ENCODE results near the gene ATG9A.

The ATG9A gene

DNA sequence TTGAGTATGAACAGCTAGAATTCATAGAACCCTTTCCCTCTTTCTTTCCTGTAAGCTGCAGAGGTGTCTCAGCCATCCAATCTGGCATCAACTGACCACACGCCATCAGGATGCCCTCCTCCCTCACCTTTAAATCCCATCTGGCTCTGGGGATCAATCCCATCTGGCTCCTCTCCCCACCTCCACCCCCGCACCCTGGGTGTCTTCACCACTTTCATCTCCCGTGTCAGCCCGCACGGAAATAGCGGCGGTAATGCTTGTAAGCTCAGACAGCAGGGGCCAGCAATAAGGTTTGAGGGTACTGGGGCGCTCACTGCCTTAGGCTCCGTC lies 23.1 kb upstream of the ATG9A start:
- no peak for DNase-seq (ENCODE audit: low read depth in 2 of 2)

DNA sequence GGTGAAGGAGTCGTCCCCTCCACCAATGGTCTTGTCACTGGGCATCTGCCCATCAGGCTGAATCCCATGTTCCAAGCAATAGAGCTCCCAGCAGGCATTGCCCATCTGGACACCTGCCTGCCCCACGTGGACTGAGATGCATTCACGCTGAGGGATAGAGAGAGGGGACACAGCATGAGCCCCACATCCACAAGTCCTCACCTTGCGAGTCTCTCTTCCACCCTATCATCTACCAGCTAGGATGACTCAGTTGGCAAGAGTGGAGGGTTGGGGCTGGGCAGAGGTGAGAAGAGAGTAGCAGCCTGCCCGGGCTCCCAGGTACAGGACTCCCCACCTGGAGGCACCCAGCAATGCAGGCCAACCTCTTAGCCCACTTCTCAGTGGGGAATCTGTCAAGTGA lies 22.6 kb upstream of the ATG9A start:
- no peak for DNase-seq (ENCODE audit: low read depth in 2 of 2)

DNA sequence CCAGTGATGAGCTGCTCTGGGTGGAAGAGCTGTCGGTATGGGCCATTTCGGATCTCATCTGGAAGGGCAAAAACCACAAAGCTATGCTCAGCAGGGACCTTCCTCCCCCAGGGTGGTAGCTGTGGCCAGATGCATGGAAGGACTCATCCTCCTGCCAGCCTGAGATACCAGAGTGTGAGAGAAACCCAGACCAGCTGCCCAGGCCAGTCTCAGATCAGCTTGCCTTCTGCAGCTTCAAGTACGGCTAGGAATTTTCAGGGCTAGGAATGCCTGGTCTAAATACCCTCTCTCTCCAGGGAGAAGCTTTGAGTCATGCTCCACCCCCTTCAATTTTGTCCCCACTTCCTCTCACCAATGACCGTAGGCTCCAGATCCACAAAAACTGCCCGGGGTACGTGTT lies 22.2 kb upstream of the ATG9A start:
- DNase-seq (ENCODE audit: low read depth in 2 of 2): no peak

DNA sequence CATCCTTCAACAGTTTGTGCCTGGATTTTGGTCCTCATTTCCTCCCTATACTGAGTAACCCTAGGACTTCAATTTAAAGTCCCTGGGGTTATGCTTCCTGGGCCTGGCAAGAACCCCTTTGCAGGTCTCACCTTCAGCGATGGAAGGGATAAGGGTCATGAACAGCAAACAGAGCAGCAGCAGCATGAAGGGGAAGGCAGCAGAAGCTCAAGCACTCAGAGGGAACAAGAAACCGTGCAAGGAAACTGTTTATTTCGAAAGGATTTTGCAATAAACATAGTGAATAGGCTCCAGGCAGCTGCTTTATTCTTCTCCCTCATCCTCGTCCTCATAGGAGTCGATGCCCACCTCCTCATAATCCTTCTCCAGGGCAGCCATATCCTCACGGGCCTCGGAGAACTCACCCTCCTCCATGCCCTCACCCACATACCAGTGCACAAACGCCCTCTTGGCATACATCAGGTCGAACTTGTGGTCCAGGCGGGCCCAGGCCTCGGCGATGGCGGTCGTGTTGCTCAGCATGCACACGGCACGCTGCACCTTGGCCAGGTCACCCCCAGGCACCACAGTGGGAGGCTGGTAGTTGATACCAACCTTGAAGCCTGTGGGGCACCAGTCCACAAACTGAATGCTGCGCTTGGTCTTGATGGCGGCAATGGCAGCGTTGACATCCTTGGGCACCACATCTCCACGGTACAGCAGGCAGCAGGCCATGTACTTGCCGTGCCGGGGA lies 20.8 kb upstream of the ATG9A start:
- no peak for DNase-seq (ENCODE audit: low read depth in 2 of 2)

DNA sequence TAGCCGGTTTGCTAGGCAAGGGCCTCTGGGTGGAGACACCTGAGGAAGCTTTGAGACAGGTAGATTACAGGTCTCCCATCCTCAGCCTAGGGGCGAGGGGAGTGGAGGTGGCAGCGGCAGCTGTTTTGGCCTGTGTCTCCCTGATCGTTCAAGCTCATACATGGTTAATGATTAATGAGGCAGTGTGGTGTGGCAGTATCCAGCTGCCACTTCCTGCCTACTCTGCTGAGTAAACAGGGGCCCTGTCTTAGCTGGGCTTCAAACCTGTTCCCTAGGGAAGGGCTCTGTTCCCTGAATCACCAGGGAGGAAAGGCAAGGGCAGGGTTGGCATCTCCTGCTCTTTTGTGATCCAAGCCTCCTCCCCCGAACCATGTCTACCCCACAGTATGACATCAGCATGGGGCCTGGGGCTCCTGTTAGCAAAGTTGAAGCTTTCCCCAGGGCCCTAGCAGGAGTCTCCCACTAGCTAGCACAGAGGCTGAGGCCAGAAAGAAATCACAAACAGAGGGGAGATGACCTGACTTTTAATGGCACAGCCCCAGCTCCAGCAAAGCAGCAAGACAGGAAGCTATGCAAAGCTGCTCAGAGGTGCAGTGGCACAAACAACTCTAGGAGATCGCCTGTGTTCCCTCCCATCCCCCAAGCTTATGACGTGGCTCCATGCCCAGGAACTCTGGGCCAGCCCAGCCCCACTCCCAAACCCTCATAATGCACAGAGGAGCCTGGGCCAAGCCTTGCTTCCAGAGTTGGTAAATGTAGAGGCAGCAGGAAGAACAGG lies 20.0 kb upstream of the ATG9A start:
- DNase-seq (ENCODE audit: low read depth in 2 of 2): no peak

DNA sequence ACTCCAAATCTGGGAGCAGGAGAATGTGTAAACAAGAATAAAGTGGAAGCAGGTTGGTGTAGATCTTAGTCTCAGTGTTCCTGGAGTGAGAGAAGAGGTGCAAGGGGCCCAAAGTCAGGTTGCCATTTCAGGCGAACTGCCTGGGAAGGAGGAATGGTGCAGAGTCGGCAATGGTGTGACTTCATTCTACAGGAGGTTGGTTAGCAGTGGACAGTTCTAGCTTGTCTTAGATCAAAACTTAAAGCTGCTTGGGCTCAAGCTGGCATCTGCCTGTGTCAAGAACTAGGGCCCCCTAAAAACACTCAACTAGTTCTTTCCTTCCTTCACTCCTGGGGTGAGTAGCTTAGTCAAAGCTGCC lies 19.4 kb upstream of the ATG9A start:
- DNase-seq (ENCODE audit: low read depth in 2 of 2): no peak

DNA sequence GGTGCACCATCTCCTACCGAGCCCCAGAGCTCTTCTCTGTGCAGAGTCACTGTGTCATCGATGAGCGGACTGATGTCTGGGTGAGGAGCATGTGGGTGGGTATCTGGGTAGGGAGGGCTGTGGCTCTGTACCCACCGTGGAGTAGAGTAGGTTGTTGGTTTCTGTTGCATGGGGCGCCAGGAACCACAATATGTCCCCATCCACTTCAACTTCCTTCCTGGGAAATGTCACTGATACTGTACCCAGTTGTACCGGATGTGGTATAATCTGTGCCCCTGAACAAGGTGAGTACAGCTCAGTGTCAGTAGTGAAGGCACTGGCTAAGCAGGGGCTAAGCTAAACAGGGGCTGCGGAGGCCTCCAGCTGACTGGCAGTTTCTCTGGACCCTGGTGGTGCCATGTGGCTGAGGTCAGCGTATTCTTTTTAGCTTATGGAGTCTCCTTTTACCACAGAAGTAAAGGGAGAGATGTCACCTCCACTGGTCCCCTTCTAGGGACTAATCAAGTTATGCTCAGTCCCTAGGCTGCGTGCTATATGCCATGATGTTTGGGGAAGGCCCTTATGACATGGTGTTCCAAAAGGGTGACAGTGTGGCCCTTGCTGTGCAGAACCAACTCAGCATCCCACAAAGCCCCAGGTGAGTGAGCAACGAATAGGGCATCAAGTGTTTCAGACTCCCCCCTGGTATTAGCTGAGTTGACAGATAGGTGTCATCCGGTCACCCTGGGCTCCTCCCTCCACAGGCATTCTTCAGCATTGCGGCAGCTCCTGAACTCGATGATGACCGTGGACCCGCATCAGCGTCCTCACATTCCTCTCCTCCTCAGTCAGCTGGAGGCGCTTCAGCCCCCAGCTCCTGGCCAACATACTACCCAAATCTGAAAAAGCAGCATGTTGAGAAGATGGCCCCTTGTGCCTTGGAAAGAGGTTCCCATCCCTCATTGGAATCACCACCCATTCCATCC lies 18.5 kb upstream of the ATG9A start:
- DNase-seq (ENCODE audit: low read depth in 2 of 2): peak in 1 of 2 donors; percentile 72

DNA sequence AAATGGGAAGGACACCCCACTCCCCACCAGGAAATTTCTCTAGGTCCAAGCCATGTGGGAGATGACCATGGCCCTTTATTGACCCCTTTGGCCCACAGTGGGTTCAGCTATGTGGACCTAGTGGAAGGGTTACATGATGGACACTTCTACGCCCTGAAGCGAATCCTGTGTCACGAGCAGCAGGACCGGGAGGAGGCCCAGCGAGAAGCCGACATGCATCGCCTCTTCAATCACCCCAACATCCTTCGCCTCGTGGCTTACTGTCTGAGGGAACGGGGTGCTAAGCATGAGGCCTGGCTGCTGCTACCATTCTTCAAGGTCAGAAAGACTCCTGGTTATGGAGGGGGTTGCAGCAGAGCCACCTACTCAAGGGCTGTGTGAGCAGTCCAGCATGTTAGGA lies 17.1 kb upstream of the ATG9A start:
- no peak for DNase-seq (ENCODE audit: low read depth in 2 of 2)

DNA sequence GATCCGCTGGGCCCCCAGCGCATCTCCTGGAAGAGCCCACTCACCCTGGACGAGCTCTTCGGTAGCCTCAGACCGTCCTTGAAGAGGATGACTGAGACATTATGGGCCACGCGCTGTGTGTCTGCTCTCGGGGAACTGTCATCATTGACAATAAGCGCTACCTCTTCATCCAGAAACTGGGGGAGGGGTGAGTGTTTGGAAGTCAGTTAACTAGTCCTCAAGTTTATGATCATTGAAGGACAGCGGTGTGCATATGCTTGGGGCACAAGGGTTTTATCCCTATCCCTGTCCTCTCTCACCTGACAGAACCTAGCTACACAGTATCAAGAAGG lies 16.4 kb upstream of the ATG9A start:
- no peak for DNase-seq (ENCODE audit: low read depth in 2 of 2)

DNA sequence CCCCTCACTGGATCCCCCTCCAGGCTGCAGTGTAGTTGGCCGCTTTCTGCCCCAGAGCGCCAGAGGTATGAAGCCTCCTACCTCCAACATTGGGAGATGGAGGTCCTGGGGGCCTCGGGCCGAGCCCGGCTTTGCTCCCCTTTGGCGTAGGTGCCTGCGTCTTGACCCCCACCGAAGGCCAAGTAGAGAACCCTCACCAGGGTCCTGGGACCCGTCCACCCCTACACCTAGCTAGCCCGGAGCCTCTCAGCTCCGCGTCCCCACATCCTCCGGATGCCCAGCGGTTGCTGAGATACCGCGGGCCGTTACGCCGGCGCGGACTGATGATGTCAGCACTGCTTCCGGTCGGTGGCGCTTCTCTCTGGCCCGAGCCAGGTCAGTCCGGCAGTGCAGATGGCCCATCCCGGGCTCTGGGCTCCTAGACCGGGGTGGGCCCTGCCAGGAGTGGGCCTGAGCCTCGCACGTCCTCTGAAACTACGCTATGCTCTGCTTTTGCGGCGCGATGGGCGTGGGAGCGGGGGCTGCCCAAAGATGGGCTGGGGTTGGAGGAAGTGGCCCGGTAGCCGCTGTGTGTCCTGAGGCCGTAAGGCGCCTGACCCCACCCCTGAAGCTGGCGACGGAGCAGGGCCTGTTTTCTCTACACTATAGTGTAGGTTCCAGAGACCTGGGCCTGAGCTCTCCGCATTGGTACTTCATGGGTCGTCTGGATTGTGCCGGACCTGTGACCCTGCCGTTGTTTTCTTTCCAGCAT lies 15.9 kb upstream of the ATG9A start, which contains the start of the genes GLB1L and STK16:
Gene GLB1L, minus strand, starts transcription at position 297 of the 751 bp plus-strand sequence. CDS start 1,871 bp downstream, outside the sequence.
Gene STK16, plus strand, starts transcription at position 332 of the 751 bp plus-strand sequence. CDS start 521 bp downstream, outside the sequence.
- DNase-seq (ENCODE audit: low read depth in 2 of 2): peak; percentile 79 to 84

DNA sequence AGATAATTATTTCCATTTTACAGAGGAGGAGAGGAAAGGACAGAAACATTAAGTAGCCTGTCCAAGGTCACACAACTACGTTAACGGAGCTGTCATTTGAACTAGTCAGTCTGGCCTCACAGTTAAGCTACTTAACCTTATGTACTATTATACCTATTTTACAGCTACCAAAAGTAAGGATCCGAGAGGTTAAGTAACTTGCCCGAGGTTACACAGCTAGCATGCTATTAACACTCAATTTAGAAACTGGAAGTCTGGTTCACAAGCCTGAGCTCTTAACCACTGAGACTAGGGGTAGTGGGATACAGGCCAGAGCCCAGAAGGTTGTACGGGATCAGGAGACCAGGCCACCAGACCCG lies 15.3 kb upstream of the ATG9A start:
- no peak for DNase-seq (ENCODE audit: low read depth in 2 of 2)

DNA sequence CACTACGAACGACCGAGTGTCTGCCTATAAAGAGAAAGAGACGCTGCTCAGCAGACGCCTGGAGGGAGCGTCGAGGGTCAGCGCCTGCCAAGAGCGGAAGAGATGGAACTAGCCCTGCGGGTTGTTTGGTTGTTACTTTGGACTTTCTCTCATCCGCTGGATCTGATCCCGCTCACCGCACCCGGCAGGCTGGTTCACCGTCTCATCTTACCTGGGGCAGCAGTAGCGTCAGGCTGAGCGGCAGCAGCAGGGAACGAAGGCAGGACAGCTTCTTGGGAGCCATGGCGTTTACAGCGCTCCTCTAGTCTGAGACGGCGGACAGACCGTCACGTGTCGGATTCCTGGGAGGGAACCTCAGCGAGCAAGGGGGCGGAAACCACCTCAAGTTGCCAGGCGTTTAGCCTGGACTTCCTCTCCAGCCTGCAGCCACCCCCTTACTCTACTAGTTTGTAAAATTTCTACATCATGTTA lies 13.9 kb upstream of the ATG9A start:
- DNase-seq (ENCODE audit: low read depth in 2 of 2): no peak

DNA sequence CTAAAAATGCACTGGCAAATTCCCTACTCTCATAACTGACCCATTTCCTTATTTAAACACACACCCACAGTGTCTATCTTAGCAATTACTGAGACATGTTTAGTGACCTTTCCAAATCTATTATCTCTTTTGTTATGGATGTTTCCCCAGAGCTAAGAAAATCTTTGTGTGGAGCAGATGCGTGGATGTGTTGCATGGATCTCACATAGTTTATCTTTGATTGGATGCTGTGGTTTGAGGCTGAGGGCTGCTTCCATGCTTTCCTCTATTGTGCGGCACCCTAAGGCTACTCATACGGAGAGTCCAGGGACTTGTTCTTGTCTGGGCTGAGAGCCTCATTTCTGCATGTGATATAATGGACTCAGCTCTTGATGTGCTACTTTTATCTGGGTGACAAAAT lies 4.9 kb upstream of the ATG9A start:
- DNase-seq (ENCODE audit: low read depth in 2 of 2): no peak

DNA sequence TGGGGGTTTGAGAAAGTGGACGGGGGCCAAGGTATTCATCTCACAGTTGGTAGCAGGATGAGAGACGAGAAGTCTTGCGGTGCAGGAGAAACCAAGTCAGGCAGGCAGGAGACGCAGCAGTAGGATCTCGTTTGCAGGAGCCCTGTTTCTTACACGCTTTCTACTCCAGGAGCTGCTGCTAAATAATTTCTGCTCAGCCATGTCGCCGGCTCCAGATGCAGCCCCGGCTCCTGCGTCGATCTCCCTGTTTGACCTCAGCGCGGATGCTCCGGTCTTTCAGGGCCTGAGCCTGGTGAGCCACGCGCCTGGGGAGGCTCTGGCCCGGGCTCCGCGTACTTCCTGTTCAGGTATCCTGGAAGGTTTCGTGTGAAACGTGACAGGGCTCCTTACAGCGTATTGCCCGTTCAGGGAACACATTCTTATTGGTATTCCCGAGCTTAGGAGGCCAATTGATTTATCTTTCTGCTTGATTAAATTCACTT lies 664 bp upstream of the ATG9A start:
- no peak for DNase-seq (ENCODE audit: low read depth in 2 of 2)

DNA sequence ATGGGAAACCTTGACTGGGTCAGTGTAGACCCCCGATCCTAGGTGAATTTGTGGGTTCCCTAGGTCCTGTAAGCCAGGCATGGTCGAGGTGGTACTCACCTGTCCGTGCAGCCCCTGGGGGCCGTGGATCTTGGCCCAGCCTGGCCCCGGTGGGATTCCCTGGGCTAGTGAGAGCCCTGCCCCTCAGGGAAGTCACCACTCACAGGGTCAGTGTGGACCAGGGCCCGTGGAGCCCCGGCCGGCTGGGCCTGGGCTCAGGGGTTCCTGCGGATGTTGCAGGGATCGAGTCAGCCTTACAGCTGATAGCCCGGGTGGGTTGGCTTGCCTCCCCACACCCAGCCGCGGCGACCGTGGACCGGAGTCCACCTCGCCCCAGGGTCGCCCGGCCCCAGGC lies 528 bp downstream of the ATG9A start:
- DNase-seq (ENCODE audit: low read depth in 2 of 2): no peak

DNA sequence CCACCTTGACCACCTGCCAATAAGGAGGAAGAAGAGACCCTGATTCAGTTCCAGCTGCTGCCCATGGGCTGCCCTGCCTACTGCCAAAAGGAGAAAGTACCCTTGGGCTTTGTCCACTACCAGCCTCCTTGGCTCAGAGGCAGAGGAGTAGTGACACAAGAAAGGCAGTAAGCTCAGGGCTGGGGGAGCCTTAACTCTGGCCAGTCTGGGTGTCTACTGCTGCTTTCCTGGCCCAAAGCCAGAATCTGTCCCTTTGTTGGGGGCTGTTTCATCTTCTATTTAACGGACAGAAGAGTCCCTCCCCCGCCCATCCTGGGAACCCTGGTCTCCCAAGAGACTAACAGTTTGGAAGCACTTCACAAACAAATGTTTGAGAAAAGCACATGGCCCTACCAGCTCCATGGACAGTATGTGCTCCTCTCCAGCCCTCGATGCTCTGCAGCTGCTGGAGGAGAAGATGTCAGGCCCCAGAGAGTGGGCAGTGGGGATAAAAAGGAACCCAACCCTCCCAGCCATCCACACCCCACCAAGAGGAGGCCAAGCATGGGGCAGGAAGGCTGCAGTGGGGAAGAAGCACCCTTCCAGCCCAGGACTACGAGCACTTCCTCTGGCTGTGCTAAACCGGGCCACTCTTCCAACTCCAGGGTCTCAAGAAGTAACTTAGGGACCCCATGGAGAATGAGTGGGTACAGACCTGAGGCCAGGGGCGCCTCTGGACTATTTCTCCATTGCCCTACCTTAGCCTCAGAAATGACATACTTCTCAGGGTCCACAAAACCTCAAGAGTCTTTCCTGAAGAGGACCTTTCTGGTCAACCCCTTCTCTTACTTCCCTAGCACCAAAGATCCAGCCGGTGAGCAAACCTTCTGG lies 1.2 kb downstream of the ATG9A start:
- DNase-seq (ENCODE audit: low read depth in 2 of 2): no peak

DNA sequence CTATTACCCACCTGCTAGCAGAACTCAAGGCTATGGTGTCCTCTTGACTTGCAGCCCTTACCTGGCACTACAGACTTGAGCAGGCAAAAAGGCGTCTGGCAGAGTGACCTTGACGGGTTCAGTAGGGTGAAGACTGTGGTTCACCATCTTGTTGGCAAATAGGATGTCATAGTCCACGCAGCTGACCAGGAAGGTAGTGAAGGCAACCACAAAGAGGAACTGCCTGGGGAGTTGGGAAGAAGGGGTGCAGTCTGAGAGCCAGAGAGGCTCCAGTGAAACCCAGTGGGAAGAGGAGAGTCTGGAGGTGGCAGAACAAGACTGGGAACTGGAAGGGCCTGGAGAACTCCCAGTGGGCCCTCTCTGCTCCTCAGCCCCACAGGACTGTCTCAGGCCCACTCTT lies 4.1 kb downstream of the ATG9A start:
- no peak for DNase-seq (ENCODE audit: low read depth in 2 of 2)

DNA sequence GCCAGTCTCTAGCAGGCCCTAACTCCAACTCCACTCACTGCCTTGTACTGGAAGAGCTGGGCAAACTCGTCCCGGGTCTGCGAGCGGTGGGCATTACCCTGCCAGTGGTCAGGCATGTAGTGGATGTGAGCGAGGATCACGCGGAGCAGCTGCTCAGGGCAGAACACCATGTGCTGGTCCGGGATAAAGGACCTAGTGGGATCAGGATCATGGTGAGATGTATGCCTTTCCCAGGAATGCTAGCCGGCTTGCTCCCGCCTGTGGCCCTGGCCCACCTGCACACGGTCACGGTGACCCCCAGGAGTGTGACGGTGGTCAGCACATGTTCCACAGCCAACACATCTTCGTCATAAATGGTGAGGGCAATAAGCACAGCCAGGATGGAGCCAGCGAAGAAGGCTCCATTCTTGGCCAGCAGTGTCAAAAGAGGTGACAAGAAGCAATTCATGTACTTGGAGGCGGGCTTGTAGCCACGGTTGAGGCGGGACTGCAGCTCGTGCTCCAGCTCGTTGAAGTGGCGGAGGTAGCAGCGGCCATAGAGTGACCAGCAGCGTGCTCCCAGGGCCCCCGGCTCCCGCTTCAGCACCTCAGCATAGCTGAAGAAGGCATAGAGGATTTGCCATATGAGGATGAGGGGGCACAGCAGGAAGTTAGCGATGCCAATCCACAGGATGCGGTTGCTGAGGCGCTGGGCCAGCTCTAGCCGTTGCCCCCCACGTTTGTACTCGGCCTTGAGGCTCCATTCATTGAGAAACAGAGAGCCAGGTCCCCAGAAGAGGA lies 5.4 kb downstream of the ATG9A start:
- no peak for DNase-seq (ENCODE audit: low read depth in 2 of 2)

DNA sequence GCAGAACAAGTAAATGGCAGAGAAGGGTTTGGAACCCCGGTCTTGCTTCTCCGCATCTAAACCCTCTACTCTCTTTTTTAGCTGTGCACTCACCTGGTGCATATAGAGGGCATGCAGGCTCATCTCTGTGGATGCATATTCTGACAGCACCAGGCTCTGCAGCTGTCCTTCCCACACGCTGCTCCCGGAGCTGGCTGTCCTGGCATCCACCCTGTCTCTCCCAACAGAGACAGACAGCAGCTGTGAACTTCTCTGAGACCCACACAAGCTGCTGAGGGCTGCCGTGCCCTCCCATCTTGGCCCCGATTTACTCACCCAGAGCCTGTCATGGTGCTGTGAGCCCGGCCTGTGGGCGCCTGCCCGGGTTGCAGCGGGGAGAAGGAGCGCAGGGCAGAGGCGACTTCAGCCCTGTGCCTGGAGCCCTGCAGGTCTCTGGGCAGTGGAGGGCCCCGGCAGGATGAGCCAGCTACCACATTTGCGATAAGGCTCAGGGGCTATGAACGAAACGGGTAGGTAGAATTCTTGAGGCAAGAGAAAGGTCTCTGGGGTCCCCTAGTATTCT lies 7.4 kb downstream of the ATG9A start:
- DNase-seq (ENCODE audit: low read depth in 2 of 2): no peak
